ES-I3 (cell line): Measurements from ENCODE around the gene RET.

Experiments used
- H3K36me3 ChIP-seq: 2 replicates; pipeline ENCODE4 v1.6.1; 2013; ENCODE audit warnings: mild to moderate bottlenecking, low read length, control low read depth, moderate library complexity; ENCODE audit not compliant: insufficient read depth
- H3K4me1 ChIP-seq: 2 replicates; pipeline ENCODE4 v1.6.1; 2013; ENCODE audit warnings: mild to moderate bottlenecking, control low read depth, low read length; ENCODE audit not compliant: insufficient read depth
- H3K9ac ChIP-seq: 2 replicates; pipeline ENCODE4 v1.6.1; 2013; ENCODE audit warnings: low read depth, mild to moderate bottlenecking, low read length, moderate library complexity
- H3K9me3 ChIP-seq: 2 replicates; pipeline ENCODE4 v1.6.1; 2013; ENCODE audit warnings: mild to moderate bottlenecking, low read length, moderate library complexity; ENCODE audit not compliant: control insufficient read depth, insufficient read depth

Gene RET

GRCh38 chr10:43162604-43163003 is 85.7 kb downstream of the RET start:
- Histone ChIP-seq H3K9me3 (no peaks in the 10 kb centered on the region), H3K36me3 (no peaks in the 10 kb centered on the region; the same call in 1 of the 2 replicates), H3K9ac (no peak overlapping the region), H3K4me1 (no peaks in the 10 kb centered on the region)

GRCh38 chr10:43166207-43166879 is 89.5 kb downstream of the RET start:
- Histone ChIP-seq H3K36me3 (no peaks in the 10 kb centered on the region; the same call in 1 of the 2 replicates), H3K4me1 (peaks cover 4% of the 10 kb centered on the region; the same call in 1 of the 2 replicates), H3K9ac (no peak overlapping the region), H3K9me3 (no peaks in the 10 kb centered on the region)

- H3K4me1 ChIP-seq = peaks cover 9% of the 10 kb centered on the region
- no peak overlapping the region for H3K9ac ChIP-seq
- no peaks in the 10 kb centered on the region for H3K9me3 ChIP-seq
- no peaks in the 10 kb centered on the region; the same call in 1 of the 2 replicates for H3K36me3 ChIP-seq
These were observed 90.1 kb downstream of the RET start for GRCh38 chr10:43166880-43167497.

- H3K9ac ChIP-seq = no peak overlapping the region
- peaks cover 10% of the 10 kb centered on the region for H3K4me1 ChIP-seq
- no peaks in the 10 kb centered on the region; the same call in 1 of the 2 replicates for H3K36me3 ChIP-seq
- no peaks in the 10 kb centered on the region for H3K9me3 ChIP-seq
These were observed 90.6 kb downstream of the RET start for GRCh38 chr10:43167498-43167889.

GRCh38 chr10:43170491-43170890 is 93.6 kb downstream of the RET start:
- Histone ChIP-seq H3K9ac (no peak overlapping the region), H3K4me1 (peaks cover 10% of the 10 kb centered on the region), H3K36me3 (no peaks in the 10 kb centered on the region; the same call in 1 of the 2 replicates), H3K9me3 (no peaks in the 10 kb centered on the region)

- Histone ChIP-seq H3K4me1 (peaks cover 10% of the 10 kb centered on the region), H3K9ac (no peak overlapping the region), H3K9me3 (no peaks in the 10 kb centered on the region), H3K36me3 (no peaks in the 10 kb centered on the region)
These were observed 95.8 kb downstream of the RET start for GRCh38 chr10:43172645-43173044.

DNA sequence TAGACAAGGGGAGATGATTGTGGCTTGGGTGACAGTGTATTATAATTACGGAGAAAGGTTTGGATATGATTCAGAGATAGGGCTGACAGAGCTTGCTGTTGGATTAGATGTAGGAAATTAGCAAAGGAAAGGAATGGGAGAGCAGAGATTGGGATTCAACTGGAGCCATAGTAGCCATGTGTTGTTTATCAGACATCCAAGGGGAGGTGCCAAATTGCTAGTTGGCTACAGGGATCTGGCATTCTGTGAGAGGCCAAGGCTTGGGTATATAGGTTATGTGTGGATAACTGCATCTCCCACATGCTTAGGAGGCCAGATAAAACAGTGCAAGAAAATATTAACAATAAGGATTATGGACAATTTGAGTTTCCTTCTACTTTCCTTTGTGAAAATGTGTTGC is 96.3 kb downstream of the RET start:
- Histone ChIP-seq H3K9me3 (no peaks in the 10 kb centered on the region), H3K36me3 (no peaks in the 10 kb centered on the region; the same call in 1 of the 2 replicates), H3K9ac (no peak overlapping the region), H3K4me1 (peaks cover 10% of the 10 kb centered on the region)

DNA sequence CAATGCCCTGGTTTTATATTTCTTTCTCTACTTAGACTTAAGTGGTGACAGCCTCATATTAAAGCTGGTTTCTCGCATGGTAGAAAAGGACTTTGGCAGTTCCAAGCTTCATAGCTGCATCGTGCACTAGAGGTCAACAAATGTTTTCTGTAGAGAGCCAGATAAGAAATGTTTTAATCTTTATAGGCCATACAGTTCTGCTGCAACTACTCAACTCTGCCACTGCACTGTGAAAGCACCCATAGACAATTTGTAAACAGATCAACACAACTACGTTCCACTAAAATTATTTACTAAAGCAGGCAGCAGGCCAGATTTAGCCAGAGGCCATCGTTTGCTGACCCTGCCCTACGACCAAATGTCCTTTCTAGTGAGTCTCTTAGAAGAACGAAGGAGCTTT is 98.1 kb downstream of the RET start:
- H3K9me3 ChIP-seq = no peaks in the 10 kb centered on the region
- H3K9ac ChIP-seq = no peak overlapping the region
- H3K4me1 ChIP-seq = peaks cover 10% of the 10 kb centered on the region
- no peaks in the 10 kb centered on the region; the same call in 1 of the 2 replicates for H3K36me3 ChIP-seq

DNA sequence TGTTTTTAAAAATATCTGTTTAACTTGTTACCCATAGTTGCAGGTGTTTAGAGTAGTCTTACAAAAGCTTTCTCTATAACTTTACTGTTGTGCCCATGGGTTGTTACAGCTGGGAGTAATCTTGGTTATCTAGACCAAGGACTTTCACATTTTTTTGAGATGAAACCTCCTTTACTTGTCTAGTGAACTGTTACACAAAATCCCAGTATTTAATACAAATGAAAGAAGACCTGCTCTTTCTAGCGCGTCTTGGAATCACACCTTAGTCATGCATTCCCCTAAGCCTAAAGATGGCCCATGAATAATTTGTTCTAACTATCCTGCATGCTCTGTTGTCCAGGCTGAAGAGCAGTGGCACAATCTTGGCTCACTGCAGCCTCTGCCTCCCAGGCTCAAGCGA is 99.4 kb downstream of the RET start:
- Histone ChIP-seq H3K9me3 (no peaks in the 10 kb centered on the region), H3K9ac (no peak overlapping the region), H3K4me1 (peaks cover 6% of the 10 kb centered on the region; the same call in 1 of the 2 replicates), H3K36me3 (peaks cover 6% of the 10 kb centered on the region)

- H3K9ac ChIP-seq = no peak overlapping the region
- H3K36me3 ChIP-seq = peaks cover 6% of the 10 kb centered on the region
These were observed 100.7 kb downstream of the RET start for GRCh38 chr10:43177595-43177994.

More at GRCh38 chr10:43177595-43177994, 100.7 kb downstream of the RET start:
- Histone ChIP-seq H3K4me1 (no peaks in the 10 kb centered on the region), H3K9me3 (no peaks in the 10 kb centered on the region)
